ENCODE results near the gene EFCAB9.

The EFCAB9 gene

DNA sequence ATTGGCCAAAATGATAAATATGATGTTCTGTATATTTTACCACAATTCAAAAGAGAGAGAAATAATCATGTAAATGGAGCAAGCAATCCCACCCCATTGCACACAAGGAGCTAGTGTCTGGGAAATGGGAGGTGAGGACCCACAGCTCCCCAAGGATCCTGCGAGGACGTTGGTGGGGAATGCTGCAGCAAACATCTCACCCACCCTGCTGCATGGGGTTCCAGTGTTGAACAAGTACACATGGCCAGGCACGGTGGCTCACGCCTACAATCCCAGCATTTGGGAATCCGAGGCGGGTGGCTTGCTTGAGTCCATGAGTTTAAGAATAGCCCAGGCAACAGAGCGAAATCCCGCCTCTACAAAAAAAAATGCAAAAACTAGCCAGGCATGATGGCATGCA is 35.0 kb upstream of the EFCAB9 start:
- Histone ChIP-seq H3K79me2 (ENCODE audit: insufficient read depth, low read depth) (no peaks in the 10 kb centered on the region), H3K4me3 (IDR thresholded peaks at IDR 0.05; ENCODE audit: insufficient read depth, low read depth, low read length) (no peak overlapping the region), H4K20me1 (ENCODE audit: insufficient read depth) (no peaks in the 10 kb centered on the region), H3K27me3 (ENCODE audit: insufficient read depth, low read depth) (no peaks in the 10 kb centered on the region), H3K27ac (no peak overlapping the region), H3K9ac (no peak overlapping the region), H2AFZ (ENCODE audit: low read depth) (no peak overlapping the region), H3K36me3 (ENCODE audit: insufficient read depth) (no peaks in the 10 kb centered on the region), H3K4me1 (ENCODE audit: low read depth, poor library complexity, severe bottlenecking) (peaks cover 16% of the 10 kb centered on the region), H3K4me2 (no peak overlapping the region)
- TF ChIP-seq CTCF (conservative IDR thresholded peaks at IDR 0.05; ENCODE audit: low read depth, low read length) = no peak

GRCh38 chr5:172160506-172160905 is 33.5 kb upstream of the EFCAB9 start:
- H4K20me1 ChIP-seq (ENCODE audit: insufficient read depth) = no peaks in the 10 kb centered on the region
- H2AFZ ChIP-seq (ENCODE audit: low read depth) = no peak overlapping the region
- no peaks in the 10 kb centered on the region for H3K79me2 ChIP-seq (ENCODE audit: insufficient read depth, low read depth)
- H3K27ac ChIP-seq = no peak overlapping the region
- H3K9ac ChIP-seq = no peak overlapping the region
- no peak for TF ChIP-seq CTCF (conservative IDR thresholded peaks at IDR 0.05; ENCODE audit: low read depth, low read length)
- H3K4me3 ChIP-seq (IDR thresholded peaks at IDR 0.05; ENCODE audit: insufficient read depth, low read depth, low read length) = no peak overlapping the region
- no peak overlapping the region for H3K4me2 ChIP-seq
- H3K27me3 ChIP-seq (ENCODE audit: insufficient read depth, low read depth) = no peaks in the 10 kb centered on the region
- no peaks in the 10 kb centered on the region for H3K36me3 ChIP-seq (ENCODE audit: insufficient read depth)
- H3K4me1 ChIP-seq (ENCODE audit: low read depth, poor library complexity, severe bottlenecking) = peaks cover 3% of the 10 kb centered on the region

DNA sequence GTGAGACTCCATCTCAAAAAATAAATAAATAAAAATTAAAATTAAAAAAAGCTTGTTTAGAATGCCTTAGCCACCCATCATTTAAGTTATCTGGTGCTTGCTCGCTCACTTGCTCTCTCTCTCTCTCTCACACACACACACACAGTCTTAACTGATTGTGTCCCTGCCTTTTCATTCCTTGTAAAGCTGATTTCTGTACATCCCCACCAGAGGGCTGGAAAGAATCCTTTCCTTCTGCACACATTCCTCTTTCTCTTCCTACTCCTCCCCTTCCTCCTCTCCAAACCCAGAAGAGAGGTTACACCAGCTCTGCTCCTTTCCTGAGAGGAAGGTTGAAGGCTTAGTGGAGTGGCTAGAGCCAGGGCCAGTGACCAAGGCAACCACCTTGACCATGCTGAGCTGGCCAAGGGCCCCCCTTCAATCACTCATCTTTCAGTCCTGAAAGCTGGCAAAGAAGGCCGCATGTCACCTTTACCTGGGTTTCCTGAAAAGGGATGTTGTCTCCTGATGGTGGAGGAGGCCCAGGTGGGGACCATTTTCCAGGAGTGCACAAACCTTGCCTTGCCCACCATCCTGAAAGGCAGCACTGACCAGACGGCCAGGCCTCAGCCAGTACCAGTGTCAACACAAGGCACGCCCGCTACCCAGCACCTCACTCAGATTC is 31.5 kb upstream of the EFCAB9 start:
- Histone ChIP-seq H3K4me1 (ENCODE audit: low read depth, poor library complexity, severe bottlenecking) (no peaks in the 10 kb centered on the region), H3K79me2 (ENCODE audit: insufficient read depth, low read depth) (no peaks in the 10 kb centered on the region), H4K20me1 (ENCODE audit: insufficient read depth) (no peaks in the 10 kb centered on the region), H3K36me3 (ENCODE audit: insufficient read depth) (no peaks in the 10 kb centered on the region), H3K27ac (no peak overlapping the region), H2AFZ (ENCODE audit: low read depth) (no peak overlapping the region), H3K4me3 (IDR thresholded peaks at IDR 0.05; ENCODE audit: insufficient read depth, low read depth, low read length) (no peak overlapping the region), H3K9ac (no peak overlapping the region), H3K4me2 (no peak overlapping the region), H3K27me3 (ENCODE audit: insufficient read depth, low read depth) (no peaks in the 10 kb centered on the region)
- no peak for TF ChIP-seq CTCF (conservative IDR thresholded peaks at IDR 0.05; ENCODE audit: low read depth, low read length)

DNA sequence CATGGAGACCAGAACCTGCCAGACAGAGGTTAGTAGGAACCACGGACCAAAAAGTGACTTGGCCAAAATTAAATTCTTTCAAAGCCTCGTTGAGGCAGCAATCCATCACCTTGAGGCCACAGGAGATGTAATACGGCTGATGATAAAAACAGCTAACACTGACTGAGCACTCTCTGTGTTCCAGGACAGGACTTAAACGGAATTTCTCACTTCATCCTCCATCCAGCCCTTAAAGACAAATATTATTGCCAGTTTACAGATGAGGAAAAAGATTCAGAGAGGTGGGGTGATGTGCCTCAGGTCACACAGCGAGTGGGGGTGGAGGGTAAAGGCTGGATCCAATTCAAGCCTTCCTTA is 31.0 kb upstream of the EFCAB9 start:
- Histone ChIP-seq H3K36me3 (ENCODE audit: insufficient read depth) (no peaks in the 10 kb centered on the region), H3K79me2 (ENCODE audit: insufficient read depth, low read depth) (no peaks in the 10 kb centered on the region), H4K20me1 (ENCODE audit: insufficient read depth) (no peaks in the 10 kb centered on the region), H3K27ac (no peak overlapping the region), H3K9ac (no peak overlapping the region), H2AFZ (ENCODE audit: low read depth) (no peak overlapping the region), H3K27me3 (ENCODE audit: insufficient read depth, low read depth) (no peaks in the 10 kb centered on the region), H3K4me2 (no peak overlapping the region), H3K4me1 (ENCODE audit: low read depth, poor library complexity, severe bottlenecking) (no peaks in the 10 kb centered on the region), H3K4me3 (IDR thresholded peaks at IDR 0.05; ENCODE audit: insufficient read depth, low read depth, low read length) (no peak overlapping the region)
- TF ChIP-seq CTCF (conservative IDR thresholded peaks at IDR 0.05; ENCODE audit: low read depth, low read length) = no peak
